Left renal pelvis (tissue), 4 donors: ENCODE measurements around the gene SAAL1. TPM values are rescaled to one million over a fixed set of nuclear protein-coding genes. Genes with fewer than 3 reads are reported as not detected.
A peak's percentile ranks its signal among the peaks of the same experiment; 100 is the strongest.
"Not testable (repeated sequence)": the region's sequence is repeated elsewhere in the genome, so short reads cannot be mapped to it uniquely, and the experiment has no call there.

Experiments
- DNase-seq, 4 donors: peaks; one replicate each; pipeline ENCODE4 v3.0.0-alpha.2; 2013; ENCODE audit warnings: low read depth in 4 of 4, low spot score in 3 of 4
- polyA plus RNA-seq, 4 donors: library from polyadenylated mRNA; unstranded; fragments of 120-200 nt; gene quantifications; one replicate each; pipeline ENCODE4 v1.2.1, GENCODE V29; 2013; ENCODE audit not compliant: insufficient read length in 4 of 4

The SAAL1 gene, protein sequence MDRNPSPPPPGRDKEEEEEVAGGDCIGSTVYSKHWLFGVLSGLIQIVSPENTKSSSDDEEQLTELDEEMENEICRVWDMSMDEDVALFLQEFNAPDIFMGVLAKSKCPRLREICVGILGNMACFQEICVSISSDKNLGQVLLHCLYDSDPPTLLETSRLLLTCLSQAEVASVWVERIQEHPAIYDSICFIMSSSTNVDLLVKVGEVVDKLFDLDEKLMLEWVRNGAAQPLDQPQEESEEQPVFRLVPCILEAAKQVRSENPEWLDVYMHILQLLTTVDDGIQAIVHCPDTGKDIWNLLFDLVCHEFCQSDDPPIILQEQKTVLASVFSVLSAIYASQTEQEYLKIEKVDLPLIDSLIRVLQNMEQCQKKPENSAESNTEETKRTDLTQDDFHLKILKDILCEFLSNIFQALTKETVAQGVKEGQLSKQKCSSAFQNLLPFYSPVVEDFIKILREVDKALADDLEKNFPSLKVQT
- 10 to 100 TPM; 21.8 to 45.1 (median 28.5) TPM for polyA plus RNA-seq

GRCh38 chr11:18105802-18106574 is at the start of gene SAAL1:
TSS of gene SAAL1 (minus strand) at chr11:18106082. CDS start at chr11:18106041, 41 bp downstream.
- DNase-seq = peak in 3 of 4 donors; percentile 53 to 69 (median 65)

DNA sequence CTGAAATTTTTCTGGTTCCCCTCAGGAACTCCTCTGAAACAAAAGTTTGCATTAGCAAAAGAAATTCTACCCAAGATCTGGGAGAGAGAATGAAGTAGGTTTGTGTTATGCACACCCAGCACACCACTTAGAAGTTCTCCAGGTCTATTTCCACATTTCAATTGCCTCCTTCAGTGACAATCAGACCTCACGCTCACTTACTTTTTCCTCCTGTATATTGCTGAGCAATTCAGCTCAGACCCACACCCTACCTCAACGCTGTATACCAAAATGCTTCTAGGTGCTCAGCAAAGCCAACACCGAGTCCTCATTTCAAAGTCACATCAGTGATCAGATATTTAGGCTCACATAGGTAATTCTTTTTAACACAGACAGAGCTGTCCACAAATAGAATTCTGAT is 45.7 kb upstream of the SAAL1 start:
- DNase-seq = no peak

GRCh38 chr11:18145837-18146236 is 40.0 kb upstream of the SAAL1 start:
- DNase-seq = no peak

DNA sequence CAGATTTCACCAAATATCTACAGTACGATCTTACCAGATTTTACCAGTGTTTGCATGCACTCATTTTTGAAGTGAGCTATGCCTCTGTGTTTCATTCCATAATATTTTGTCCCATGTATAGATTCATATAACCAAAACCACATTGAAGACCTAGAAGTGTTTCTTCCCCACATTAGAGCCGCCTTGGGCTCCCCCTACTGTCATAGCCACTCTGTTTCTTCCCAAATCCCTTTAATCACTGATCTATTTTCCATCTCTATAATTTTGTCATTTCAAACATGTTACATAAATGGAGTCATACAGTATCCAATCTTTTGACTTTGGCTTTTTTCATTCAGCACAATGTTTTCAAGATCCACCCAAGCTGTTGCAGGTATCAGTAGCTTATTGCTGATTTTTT is 39.1 kb upstream of the SAAL1 start:
- DNase-seq = no peak

DNA sequence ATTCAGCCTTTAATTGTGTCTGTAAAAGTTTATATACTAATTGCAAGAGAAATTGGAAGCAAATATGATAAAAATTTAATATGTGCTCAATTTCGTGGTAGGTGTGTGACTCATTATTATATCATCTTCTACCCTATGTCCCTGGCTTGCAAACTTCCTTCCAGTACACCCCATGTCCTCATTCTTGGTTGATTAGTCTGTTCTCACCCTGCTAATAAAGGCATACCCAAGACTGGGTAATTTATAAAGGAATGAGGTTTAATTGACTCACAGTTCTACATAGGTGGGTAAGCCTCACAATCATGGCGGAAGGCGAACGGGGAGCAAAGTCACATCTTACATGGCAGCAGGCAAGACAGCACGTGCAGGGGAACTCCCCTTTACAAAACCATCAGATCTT is 38.4 kb upstream of the SAAL1 start:
- DNase-seq = no peak

DNA sequence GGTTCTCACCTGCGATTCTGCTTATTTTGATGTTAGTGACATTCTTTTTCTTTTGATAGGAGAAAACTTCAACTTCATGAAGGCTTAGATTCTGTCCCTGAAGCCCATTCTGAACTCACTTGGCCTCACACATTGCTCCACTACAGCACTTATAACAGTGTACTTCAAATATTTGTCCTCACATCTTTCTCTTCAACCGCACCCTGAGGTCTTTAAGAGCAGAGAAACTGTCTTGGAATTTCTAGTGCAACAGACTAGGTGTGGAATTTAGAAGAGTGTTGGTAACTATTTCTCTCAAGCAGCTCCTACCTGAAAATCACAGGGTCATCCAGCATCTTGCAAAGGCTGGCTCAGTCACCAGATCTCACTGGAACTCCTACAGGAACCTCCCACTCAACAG is 34.3 kb upstream of the SAAL1 start:
- no peak for DNase-seq

DNA sequence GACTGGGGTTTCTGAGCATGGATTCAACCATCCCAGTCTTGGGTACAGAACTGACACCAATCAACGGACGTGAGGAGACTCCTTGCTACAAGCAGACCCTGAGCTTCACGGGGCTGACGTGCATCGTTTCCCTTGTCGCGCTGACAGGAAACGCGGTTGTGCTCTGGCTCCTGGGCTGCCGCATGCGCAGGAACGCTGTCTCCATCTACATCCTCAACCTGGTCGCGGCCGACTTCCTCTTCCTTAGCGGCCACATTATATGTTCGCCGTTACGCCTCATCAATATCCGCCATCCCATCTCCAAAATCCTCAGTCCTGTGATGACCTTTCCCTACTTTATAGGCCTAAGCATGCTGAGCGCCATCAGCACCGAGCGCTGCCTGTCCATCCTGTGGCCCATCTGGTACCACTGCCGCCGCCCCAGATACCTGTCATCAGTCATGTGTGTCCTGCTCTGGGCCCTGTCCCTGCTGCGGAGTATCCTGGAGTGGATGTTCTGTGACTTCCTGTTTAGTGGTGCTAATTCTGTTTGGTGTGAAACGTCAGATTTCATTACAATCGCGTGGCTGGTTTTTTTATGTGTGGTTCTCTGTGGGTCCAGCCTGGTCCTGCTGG is 31.4 kb upstream of the SAAL1 start:
- no peak for DNase-seq

GRCh38 chr11:18135308-18135707 is 29.4 kb upstream of the SAAL1 start:
- no peak for DNase-seq

- DNase-seq = no peak
These were observed 26.5 kb upstream of the SAAL1 start, which contains the start of gene MRGPRX3 for GRCh38 chr11:18132341-18132740. TSS of gene MRGPRX3 (plus strand) at chr11:18132571. CDS start at chr11:18137203, 4,632 bp downstream.

DNA sequence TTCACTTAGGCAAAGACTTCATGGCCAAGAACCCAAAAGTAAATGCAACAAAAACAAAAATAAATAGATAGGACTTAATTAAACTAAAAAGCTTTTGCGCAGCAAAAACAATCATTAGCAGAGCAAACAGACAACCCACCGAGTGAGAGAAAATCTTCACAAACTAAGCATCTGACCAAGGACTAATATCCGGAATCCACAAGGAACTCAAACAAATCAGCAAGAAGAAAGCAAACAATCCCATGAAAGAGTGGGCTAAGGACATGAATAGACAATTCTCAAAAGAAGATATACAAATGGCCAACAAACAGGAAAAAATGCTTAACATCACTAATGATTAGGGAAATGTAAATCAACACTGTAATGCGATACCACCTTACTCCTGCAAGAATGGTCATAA is 25.2 kb upstream of the SAAL1 start:
- DNase-seq = not testable (repeated sequence)

- not testable (repeated sequence) for DNase-seq
These were observed 15.5 kb upstream of the SAAL1 start for GRCh38 chr11:18121331-18121828.

GRCh38 chr11:18115360-18116127 is 9.7 kb upstream of the SAAL1 start:
- peak in 2 of 4 donors; percentile 22 to 37 for DNase-seq

GRCh38 chr11:18111005-18111404 is 5.1 kb upstream of the SAAL1 start:
- no peak for DNase-seq

GRCh38 chr11:18108254-18108653 is 2.4 kb upstream of the SAAL1 start:
- no peak for DNase-seq

GRCh38 chr11:18106688-18107087 is 806 bp upstream of the SAAL1 start:
- no peak for DNase-seq

DNA sequence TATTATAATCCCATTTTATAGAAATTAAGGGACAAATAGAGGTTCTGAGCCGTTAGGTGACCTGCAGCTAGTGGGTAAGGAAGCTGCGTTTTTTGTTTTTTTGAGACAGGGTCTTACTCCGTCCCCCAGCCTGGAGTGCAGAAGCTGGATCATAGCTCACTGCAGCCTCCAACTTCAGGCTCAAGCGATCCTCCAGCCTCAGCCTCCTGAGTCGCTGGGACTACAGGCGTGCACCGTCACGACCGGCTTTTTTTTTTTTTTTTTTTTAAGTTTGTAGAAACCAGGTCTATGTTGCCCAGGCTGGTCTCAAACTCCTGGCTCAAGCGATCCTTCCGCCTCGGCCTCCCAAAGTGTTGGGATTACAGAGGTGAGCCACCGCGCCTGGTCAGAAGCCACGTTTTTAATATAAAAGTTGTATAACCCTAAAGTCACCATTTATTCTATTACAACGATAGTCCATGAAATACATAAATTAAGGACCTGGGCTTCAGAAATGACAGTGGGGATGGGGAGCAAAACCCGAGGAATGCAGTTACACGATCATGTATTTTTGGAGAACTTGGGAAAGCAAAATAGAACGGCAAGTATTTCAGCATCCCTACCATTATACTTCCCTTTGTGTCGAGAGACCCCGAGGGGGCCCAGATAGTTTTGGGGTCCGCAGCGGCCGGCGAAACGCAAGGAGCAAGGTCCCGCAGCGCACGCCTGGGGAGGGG is 638 bp downstream of the SAAL1 start:
- DNase-seq = no peak

DNA sequence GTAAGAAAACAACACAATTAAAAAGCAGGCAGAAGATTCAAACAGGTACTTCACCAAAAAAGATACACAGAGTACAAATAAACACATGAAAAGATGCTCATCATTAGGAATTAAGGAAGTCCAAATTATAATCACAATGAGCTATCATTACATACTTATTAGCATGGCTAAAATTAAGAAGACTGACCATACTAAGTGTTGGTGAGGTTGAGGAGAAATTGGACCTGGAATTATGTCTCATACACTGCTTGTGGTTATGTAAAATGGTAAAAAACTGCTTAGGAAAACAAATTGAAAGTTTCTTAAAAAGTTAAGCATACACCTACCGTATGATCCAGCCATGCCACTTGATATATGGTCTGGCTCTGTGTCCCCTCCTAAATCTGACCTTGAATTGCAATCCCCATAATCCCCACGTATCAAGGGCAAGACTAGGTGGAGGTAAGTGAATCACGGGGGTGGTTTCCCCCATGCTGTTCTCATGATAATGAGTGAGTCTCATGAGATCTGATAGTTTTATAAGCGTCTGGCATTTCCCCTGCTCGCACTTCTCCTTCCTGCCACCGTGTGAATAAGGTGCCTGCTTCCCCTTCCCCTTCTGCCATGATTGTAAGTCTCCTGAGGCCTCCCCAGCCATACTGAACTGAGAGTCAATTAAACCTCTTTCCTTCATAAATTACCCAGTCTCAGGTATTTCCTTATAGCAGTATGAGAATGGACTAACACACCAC is 4.8 kb downstream of the SAAL1 start:
- no peak for DNase-seq

GRCh38 chr11:18093959-18094358 is 11.9 kb downstream of the SAAL1 start:
- no peak for DNase-seq

DNA sequence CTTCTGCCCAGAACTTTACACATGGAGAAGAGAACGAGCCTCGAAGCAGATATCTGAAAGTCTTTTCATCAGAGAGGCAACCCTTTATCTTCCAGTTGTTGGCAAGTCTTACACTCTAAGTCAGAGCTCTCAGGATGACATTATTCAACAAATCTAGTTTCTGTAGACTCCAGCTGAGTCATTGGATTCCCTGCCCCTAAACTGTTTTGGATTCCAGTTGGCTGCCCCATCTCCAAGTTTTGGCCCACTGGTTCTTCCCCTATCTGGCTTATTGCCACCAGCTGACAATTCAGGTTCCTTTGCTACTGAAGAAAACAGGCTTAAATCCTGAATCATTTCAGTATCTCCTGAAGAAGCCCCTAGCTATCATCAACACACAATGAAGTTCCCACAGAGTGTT is 14.2 kb downstream of the SAAL1 start:
- no peak for DNase-seq
